Activated CD8-positive, alpha-beta memory T cell treated with anti-CD3 and anti-CD28 coated beads for 4 hours (primary cell): ENCODE results near the gene PREB.
A peak's percentile ranks its signal among the peaks of the same experiment; 100 is the strongest.

Experiments
- DNase-seq, 2 donors: peaks; one replicate each; pipeline ENCODE4 v3.0.0-alpha.2; 2020; ENCODE audit warnings: low read depth in 2 of 2

Gene PREB

GRCh38 chr2:27096748-27097297, 37.6 kb downstream of the PREB start:
- no peak for DNase-seq

- DNase-seq, result no peak
Measured at GRCh38 chr2:27095745-27096651, 38.4 kb downstream of the PREB start.

GRCh38 chr2:27095427-27095744, 39.0 kb downstream of the PREB start:
- DNase-seq, result no peak

GRCh38 chr2:27094353-27094984, 40.0 kb downstream of the PREB start:
- no peak for DNase-seq

- DNase-seq, result no peak
Measured at GRCh38 chr2:27093430-27094352, 40.7 kb downstream of the PREB start.

- DNase-seq, result no peak
Measured at GRCh38 chr2:27092696-27093429, 41.6 kb downstream of the PREB start.

GRCh38 chr2:27091746-27092695, 42.4 kb downstream of the PREB start:
- no peak for DNase-seq

GRCh38 chr2:27089111-27089954, 45.1 kb downstream of the PREB start:
- DNase-seq, result no peak

GRCh38 chr2:27088634-27089033, 45.8 kb downstream of the PREB start:
- DNase-seq, result no peak

GRCh38 chr2:27087823-27088410, 46.5 kb downstream of the PREB start:
- no peak for DNase-seq

GRCh38 chr2:27086724-27087593, 47.5 kb downstream of the PREB start, which contains the start of gene KHK:
TSS of gene KHK (plus strand) at chr2:27086772. CDS start at chr2:27087260, 488 bp downstream.
- DNase-seq, result no peak

- DNase-seq, result peak; percentile 93 to 97
Measured at GRCh38 chr2:27086090-27086723, 48.2 kb downstream of the PREB start.

GRCh38 chr2:27085673-27086089, 48.8 kb downstream of the PREB start:
- DNase-seq, result no peak

- DNase-seq, result no peak
Measured at GRCh38 chr2:27085062-27085672, 49.3 kb downstream of the PREB start.

- no peak for DNase-seq
Measured at GRCh38 chr2:27084297-27085061, 50.0 kb downstream of the PREB start.
